ENCODE data around the gene GLIS2. TPM values are rescaled to one million over a fixed set of nuclear protein-coding genes. Genes with fewer than 3 reads are reported as not detected.
A peak's percentile ranks its signal among the peaks of the same experiment; 100 is the strongest.

Gene GLIS2
- total and polyA plus RNA-seq, 2 of the 4 experiments (the other 2 are of a cell fraction): 0.36 to 8.4 TPM

- intact Hi-C loops (cut with micrococcal nuclease) (loop anchor here (5.0 kb wide), 2 partner anchors 46 to 131 kb away; partner anchors contain the start of gene GLIS2), in situ Hi-C loops (cut with MboI; ENCODE audit: low sequenced_read_pairs) (no loop called here), dilution Hi-C loops (cut with HindIII; ENCODE audit: low sequenced_read_pairs, unreplicated experiment) (no loop called here)
- Histone ChIP-seq H3K36me3 (ENCODE audit: control insufficient read depth, insufficient read depth, low read length) (no peaks in the 10 kb centered on the region), H2AFZ (replicated peaks; ENCODE audit: low read length, poor library complexity) (peak overlapping the region; percentile 96), H4K5ac (ENCODE audit: low read depth, low read length) (peak overlapping the region; percentile 51), H2BK15ac (ENCODE audit: low read depth, low read length) (no peak overlapping the region), H3K9ac (ENCODE audit: low read depth, low read length) (peak overlapping the region; percentile 70), H2BK20ac (ENCODE audit: low read depth, low read length) (no peak overlapping the region; the same call in 1 of the 2 replicates), H3K23ac (ENCODE audit: low read depth, low read length) (peak overlapping the region; percentile 69), H2BK5ac (ENCODE audit: low read depth, low read length, poor library complexity, severe bottlenecking) (peak overlapping the region; percentile 77), H3K14ac (replicated peaks; ENCODE audit: low read depth, low read length) (peak overlapping the region; percentile 93), H3K18ac (ENCODE audit: low read depth, low read length) (peak overlapping the region; percentile 35), H3K4ac (ENCODE audit: low read depth, low read length) (peak overlapping the region; percentile 94), H3K4me3 (ENCODE audit: insufficient read depth, low read depth, low read length) (peak overlapping the region; percentile 83), H4K91ac (ENCODE audit: insufficient read depth, low read depth, low read length) (peak overlapping the region; percentile 91), H3K9me1 (ENCODE audit: insufficient read depth, low read length) (peaks cover 4% of the 10 kb centered on the region), H3K4me2 (ENCODE audit: low read depth, low read length) (peak overlapping the region; percentile 88), H4K20me1 (ENCODE audit: insufficient read depth, low read length) (peaks cover 3% of the 10 kb centered on the region; the same call in 1 of the 2 replicates), H2BK120ac (ENCODE audit: low read depth, low read length) (peak overlapping the region; percentile 50), H4K8ac (ENCODE audit: low read depth in 2 of 2, low read length in 2 of 2) (peak overlapping the region; percentile 96 to 99), H3K9me3 (ENCODE audit: control insufficient read depth, insufficient read depth, low read length) (no peaks in the 10 kb centered on the region), H3K56ac (ENCODE audit: extremely low read depth, insufficient read depth, low read length) (peak overlapping the region; percentile 86), H2AK5ac (ENCODE audit: low read depth, low read length) (peak overlapping the region; percentile 90), H3K79me1 (ENCODE audit: low read depth in 1 of 2, low read length in 2 of 2) (peaks cover 20 to 43% of the 10 kb centered on the region in 2 experiments), H3K4me1 (ENCODE audit: control insufficient read depth, insufficient read depth, low read length) (no peaks in the 10 kb centered on the region), H3K27me3 (ENCODE audit: control insufficient read depth, insufficient read depth, low read length) (no peaks in the 10 kb centered on the region), H2AK9ac (replicated peaks; ENCODE audit: low read depth, low read length, poor library complexity) (peak overlapping the region; percentile 95), H3K27ac (ENCODE audit: insufficient read depth, low read length) (peak overlapping the region; percentile 86)
- ATAC-seq (ENCODE audit: low read depth): peak; percentile 87
- 0% methylated on average over 10 of the region's 72 CpGs; no CpG with 5 or more reads in 1 of the 2 experiments for WGBS, 2 experiments (ENCODE audit: extremely low coverage in 2 of 2, insufficient read length in 1 of 2)
- peak; percentile 91 for DNase-seq
- no TSS peak for BruUV-seq (replicated peaks)
- POLR2A ChIA-PET (ENCODE audit: unreplicated experiment): no interaction called here
- CTCF ChIA-PET: interaction anchor here (0.6 to 1.5 kb wide), 4 partner anchors 9 to 39 kb away, joined by 3 to 5 read pairs (median 4); no protein-coding TSS in a partner anchor
- TF ChIP-seq RFX5 (IDR thresholded peaks at IDR 0.05; ENCODE audit: low read depth, low read length): no peak
- TF ChIP-seq MXI1 (IDR thresholded peaks at IDR 0.05; ENCODE audit: borderline replicate concordance, low read depth, low read length): peak; percentile 96
- TF ChIP-seq RAD21 (IDR thresholded peaks at IDR 0.05; ENCODE audit: low read length): peak; percentile 19; the same call in 1 of the 2 replicates
- no peak for TF ChIP-seq FOS (IDR thresholded peaks at IDR 0.05; ENCODE audit: low read depth, low read length)
- TF ChIP-seq, protein P1, sequence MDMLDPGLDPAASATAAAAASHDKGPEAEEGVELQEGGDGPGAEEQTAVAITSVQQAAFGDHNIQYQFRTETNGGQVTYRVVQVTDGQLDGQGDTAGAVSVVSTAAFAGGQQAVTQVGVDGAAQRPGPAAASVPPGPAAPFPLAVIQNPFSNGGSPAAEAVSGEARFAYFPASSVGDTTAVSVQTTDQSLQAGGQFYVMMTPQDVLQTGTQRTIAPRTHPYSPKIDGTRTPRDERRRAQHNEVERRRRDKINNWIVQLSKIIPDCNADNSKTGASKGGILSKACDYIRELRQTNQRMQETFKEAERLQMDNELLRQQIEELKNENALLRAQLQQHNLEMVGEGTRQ (IDR thresholded peaks at IDR 0.05; ENCODE audit: low read depth, low read length): peak; percentile 73
- TF ChIP-seq CHD1 (IDR thresholded peaks at IDR 0.05; ENCODE audit: low read depth, low read length): no peak
- TF ChIP-seq, protein P2, sequence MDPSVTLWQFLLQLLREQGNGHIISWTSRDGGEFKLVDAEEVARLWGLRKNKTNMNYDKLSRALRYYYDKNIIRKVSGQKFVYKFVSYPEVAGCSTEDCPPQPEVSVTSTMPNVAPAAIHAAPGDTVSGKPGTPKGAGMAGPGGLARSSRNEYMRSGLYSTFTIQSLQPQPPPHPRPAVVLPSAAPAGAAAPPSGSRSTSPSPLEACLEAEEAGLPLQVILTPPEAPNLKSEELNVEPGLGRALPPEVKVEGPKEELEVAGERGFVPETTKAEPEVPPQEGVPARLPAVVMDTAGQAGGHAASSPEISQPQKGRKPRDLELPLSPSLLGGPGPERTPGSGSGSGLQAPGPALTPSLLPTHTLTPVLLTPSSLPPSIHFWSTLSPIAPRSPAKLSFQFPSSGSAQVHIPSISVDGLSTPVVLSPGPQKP (IDR thresholded peaks at IDR 0.05; ENCODE audit: borderline replicate concordance, low read depth, low read length): no peak
- peak; percentile 11; the same call in 1 of the 2 replicates for TF ChIP-seq SMC3 (IDR thresholded peaks at IDR 0.05; ENCODE audit: low read depth, low read length)
- TF ChIP-seq MAFK (IDR thresholded peaks at IDR 0.05; ENCODE audit: low read depth, low read length): no peak
- peak; percentile 60; the same call in 1 of the 2 replicates for TF ChIP-seq MAZ (IDR thresholded peaks at IDR 0.05; ENCODE audit: borderline replicate concordance, low read depth, low read length)
- TF ChIP-seq BHLHE40 (IDR thresholded peaks at IDR 0.05; ENCODE audit: low read depth, low read length): no peak
- TF ChIP-seq NFE2L2 (IDR thresholded peaks at IDR 0.05; ENCODE audit: low read depth, low read length): 0 out of 2 replicates have a peak, but pooled peaks have one; percentile 36
Observed at GRCh38 chr16:4271176-4272113, 44.4 kb upstream of the GLIS2 start.

Data from IMR-90 (cell line).